ENCODE data around the gene CCDC93.

The CCDC93 gene

DNA sequence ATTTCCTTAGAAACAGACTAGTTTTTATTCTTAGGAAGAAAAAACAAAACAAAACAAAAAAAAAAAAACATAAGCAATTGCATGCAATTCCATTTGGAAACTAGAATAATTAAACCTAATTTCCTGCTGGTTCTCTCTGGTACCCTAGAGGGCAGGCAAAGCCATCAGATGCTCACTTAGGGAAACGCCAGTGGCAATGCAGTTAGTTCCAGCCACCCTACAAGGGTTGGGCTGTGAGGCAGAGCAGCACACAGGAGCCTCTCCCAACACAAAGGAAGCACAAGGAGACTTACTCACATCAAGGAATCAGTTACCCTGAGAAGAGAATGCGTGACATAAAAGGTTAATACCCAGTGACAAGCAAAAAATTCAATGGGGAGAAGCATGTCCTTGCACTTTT is 28.8 kb downstream of the CCDC93 start:
- DNase-seq = no peak

DNA sequence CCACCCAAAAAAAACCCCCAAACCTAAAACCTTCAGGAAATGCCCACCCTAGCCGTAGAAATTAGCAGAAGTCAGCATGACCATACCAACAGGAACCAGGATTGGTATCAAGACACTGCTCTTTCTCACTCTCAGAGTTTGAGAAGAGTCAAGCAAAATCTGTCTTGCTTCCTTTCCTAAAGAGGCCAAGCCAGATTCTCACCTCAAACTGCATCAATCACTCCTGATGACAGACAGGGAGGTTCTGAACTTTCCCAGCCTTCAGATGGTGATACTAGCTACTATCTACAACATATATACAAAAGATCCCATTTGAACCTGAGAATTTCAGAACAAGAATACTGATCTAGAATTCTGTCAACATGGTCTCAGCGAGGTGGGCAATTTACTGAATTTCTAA is 29.7 kb downstream of the CCDC93 start:
- no peak for DNase-seq

DNA sequence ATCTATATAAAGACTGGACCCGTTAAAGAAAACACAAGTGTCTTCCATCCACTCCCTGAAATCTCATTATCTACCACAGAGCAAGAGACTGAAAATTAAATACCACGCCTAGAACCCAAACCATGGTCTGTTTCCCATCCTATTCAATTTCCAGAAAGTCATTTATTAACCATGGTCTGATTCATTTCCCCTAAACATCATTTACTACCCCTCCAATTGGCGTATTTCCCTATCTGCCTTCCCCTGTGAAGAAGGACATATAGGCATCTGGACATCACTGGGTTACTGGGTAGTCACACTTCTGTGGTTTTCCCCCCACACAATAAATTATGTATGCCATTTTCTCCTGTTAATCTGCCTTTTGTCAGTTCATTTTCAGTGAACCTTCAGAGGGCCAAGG is 30.8 kb downstream of the CCDC93 start:
- DNase-seq = no peak

DNA sequence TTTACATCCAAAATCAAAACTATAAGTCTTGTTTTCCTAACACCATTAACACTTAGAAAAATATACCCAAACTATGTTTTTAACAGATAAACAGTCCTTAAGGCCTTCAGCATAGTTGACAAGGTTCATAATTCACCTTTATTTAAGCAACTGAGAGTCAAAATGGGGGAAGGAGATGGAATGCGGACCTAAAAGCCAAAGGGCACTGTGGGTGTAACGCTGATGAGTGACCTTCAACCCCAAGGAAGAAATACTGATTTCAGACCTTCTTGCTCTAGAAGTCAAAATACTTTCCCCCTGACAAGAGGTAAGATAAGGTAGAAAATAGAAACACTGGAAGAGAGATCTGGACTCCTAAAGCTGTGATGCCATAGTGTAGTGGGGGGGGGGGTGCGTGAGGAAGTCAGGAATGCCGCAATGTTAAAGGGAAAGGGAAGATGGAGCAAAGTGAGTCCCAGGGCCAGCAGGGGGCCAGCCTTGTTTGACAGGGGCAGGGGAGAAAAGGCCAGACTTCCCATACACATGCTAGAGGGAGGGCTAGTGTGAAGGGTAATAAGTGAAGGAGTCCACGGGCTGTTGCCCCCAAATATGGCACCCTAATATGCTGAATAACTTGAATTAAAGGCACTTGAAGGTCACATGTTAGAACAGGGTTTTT is 31.4 kb downstream of the CCDC93 start:
- no peak for DNase-seq

DNA sequence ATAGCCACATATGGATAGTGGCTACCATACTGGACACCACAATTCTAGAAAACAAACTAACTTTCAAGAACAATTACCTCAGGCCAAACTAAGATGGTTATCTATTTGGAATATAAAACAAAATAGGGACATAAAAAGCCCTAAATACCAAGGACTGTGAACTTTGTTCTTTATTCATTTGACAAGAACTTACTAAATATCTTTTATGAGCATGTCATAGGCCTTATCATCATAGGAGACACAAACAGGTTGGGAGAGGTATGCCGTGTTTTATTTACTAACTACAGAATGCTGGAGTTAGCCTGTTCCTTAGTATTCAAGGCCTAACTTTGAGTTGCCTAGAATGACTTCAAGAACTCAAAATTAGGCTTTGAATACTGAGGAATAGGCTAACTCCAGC is 32.1 kb downstream of the CCDC93 start:
- DNase-seq = no peak

DNA sequence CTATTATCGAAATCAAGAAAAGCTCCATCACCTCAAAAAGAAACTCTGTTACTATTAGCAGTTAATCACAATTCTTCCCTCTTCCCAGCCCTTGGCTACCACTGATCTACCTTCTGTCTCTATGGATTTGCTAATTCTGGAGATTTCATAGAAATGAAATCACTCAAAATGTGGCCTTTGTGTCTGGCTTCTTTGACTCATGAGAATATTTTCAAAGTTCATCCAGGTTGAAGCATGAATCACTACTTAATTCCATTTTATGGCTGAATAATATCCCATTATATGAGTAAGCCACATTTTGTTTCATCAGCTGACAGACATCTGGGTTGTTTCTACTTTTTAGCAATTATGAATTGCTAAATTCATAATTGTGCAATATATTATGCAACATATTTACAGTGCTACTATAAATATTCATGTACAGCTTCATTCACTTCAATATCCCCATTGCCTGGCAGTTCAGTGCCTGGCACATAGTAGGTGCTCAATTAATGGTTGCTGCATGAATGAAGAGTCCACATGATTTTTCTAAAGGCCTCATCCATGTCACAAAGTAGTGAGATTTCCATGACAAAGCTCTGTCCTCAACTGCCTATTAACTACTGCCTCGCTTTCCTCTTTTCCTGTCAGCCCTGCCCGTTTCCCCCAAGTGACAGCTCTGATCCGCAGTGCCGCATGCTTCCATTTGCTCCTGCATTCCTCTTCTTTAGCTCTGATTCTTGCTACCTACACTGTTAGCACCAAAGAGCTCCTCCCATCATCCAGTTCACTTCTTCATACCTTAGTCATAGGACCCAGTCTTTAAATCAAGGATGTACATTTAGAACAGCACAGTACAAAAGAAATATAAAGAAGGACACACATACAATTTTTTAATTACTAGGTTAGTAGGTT is 32.8 kb downstream of the CCDC93 start:
- peak; percentile 8 to 10 for DNase-seq

DNA sequence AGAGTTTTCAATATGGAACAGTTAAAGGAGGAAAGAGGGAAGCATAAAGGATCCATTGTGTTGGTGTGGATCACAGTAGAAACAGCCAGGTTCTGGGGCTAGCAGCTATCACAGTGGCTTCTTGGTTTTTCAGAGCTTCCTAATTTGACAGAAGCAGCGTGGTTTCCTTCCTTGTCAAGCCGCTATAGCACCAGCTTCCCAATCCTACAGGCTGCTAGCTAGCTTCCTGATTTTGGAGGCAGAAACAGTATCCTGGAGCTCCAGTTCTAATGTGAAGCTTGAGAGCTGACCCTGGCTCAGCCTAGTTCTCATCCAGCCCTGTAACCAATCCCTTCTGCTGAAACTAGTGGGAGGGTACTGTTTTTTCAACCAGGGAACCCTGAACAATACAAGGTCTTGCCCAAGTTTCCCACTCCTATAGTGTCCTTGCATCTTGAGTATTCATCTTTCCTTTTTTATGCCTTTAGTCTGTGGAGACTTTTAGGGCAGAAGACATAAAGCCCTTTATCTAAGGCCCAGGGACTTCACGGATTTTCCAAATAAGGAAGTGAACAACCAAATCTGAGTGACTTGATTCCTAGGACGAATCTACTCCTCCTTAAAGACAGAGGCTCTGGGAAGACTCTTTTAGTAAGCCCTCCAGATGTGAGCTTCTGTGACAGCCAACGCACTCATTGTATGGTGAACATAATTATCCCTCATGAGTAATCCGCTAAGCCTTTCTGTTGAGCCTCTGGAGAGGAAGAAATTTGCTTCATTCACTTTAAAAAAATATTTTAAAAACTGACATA is 33.8 kb downstream of the CCDC93 start:
- no peak for DNase-seq

DNA sequence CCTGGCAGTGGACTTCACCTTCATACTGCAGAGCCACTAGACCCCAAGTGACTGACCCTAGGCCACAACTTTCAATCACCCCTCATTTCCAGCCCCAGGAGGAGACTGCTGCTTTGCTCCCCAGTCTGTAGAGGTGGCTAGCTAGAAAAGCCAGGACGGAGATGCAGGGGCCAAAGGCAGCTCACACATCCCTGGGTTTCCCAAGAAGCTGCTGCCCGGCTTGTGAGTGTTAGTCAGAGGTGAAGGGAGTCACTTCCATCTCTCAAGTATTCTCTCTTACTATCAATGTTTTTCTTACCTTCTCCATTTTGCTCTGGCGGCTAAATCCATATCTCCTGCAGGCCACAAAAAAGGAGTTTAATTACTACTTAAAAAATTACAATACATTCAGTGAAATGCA is 36.2 kb downstream of the CCDC93 start:
- no peak for DNase-seq

DNA sequence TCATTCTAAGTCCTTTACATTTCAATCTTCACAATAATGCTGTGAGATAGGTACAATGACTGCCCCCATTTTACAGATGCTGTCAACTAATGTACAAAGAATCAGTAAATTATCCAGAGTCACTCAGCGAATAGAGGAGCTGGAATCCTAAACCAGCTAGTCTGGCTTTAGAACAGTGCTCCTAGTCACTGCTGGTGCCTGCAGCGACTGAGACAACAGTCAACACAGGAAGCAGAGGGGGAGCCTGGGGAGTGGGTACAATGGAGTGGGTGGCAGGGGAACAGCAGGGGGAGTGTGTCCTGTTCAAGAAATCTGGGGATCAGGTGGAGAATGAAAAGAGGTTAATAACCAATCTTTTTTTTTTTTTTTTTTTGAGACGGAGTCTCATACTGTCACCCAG is 37.3 kb downstream of the CCDC93 start:
- no peak for DNase-seq

DNA sequence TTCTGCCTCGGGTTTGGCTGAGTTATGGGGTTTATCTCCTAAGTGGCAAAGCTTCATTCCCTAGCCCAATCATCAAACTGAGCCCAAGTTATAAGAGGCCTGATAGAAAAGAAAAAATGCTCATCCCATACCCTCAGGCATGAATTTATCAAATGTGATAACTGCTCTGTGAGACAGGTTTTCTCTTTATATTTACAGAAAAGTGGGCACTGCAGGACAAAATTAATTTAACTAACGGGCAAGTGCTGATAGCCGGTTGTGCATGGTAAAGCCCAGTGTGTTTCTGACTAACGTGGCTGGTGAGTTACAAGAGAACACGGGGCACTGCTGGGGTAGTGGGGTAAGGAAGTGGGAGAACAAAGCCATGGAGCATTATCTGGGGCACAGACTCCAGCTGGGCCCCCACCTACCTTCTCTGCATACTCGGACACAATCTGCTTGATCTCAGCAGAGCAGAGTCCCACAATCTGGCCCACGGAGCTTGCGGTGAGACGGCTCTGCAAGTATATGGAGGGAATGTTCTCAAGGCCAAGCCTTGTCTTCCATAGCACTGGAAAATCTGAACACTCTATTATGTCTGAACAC is 40.3 kb downstream of the CCDC93 start:
- no peak for DNase-seq

DNA sequence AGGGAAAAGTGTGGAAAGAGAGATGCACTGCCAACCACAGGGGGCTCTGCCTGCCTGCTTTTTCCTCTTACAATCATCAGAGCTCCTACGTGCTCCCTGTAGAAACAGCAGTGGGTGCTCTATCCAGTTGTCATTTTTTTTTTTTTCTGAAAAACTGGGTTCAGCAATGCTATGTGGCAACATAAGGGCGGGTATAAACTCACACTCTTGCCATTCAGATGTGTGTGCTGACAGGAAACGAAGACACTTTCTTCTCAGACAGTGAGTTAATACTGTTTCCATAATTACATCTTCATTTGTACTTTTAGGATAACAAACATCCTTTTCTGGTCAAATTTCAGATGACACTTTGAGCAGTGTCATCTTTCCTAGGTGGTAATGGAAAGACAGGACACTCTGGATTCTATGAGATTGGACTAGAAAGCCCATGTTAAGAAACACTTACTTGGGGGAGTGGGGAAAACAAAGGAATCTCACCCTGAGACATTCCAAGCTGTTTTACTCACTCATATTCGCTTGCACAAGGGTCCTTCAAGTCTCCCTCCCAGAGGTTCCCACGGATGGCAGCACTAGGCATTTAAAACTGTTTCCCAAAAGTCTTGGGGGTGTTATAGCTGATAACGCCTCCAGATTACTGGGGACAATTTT is 41.3 kb downstream of the CCDC93 start:
- DNase-seq = no peak

DNA sequence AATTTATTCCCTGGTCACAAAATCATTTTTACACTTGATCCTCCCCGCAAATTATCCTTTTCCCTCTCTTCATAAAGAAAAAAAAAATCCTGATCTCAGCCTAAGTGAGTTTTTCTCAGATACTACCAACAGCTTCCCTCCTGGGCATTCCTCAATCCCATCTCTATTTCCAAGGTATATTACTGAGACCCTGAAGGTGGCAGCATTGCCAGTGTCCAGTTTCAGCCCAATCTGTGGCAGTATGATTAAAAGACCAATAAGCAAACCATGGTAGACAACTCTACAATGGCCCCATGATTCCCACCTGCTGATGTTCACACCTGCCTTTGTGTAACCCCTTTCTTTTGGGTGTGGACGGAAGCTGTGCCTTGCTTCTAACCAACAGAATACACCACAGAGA is 45.1 kb downstream of the CCDC93 start:
- no peak for DNase-seq

DNA sequence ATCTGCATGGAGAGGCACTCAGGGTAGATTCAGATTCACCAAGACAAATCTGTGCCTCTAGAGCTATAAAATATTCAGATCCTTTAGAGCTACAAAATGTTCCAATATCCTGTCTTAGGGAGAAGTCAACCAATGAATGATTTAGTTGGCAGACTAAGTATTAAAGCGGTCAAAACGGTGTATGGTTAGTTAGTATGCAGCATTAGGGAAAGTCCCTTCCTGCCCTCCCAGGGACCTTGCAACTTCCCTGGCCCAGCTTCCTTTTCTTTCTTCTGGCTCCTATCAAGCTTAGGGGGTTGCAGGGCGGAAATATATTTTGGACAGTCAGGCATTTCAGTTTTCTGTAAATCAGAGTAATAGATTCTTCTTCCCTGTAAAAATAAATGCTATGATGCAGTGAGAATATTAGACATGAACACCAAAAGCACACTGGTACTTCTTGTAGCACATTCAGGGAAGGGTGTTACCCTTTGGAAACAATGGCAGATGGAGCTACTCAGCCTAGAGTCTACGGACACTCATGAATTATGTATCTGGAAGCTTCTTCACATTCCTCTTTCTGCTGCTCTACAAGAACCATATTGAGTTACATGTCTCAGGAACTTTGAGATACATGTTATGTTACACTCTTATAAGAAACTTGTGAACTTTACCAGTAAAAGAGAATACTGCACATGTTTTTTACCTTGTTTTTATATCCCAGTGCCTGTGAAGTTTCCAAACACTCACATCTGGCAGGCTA is 45.7 kb downstream of the CCDC93 start:
- DNase-seq = no peak

DNA sequence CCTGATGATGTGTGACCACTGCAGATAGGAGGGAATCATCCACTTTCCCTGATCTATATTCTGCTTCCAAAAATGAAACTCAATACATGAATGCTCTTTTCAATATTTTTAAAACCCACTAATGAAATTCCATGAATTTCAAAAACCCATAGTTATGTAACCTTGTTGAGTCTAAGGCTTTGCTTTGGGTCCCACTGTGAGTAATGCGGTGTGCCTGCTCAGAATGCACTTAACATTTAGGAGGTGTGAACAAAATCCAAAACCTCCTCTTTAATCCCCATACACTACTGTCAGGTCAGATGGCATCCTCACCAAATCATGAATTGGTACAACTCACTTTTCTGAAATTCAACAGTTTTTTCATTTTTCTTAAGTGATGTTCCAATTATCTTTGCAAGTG is 50.4 kb downstream of the CCDC93 start:
- no peak for DNase-seq

DNA sequence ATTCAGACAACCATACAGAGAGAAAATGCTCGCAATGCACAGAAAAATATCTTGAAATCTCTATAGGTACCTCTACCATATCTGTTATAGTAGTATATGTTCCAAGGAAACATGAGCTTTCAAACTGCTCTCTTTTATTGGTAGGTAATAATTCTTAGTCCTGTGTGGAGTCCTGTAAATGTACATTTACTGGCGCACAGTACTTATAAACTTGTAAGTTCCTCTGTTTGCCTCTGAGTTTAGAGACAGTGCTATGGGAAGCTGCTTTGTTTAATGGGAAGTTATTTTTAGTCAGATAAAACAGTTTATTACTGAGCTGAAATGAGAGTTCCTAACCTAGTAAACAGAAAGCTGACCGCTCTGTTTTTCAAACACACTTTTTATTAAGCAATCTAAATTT is 52.7 kb downstream of the CCDC93 start:
- no peak for DNase-seq

DNA sequence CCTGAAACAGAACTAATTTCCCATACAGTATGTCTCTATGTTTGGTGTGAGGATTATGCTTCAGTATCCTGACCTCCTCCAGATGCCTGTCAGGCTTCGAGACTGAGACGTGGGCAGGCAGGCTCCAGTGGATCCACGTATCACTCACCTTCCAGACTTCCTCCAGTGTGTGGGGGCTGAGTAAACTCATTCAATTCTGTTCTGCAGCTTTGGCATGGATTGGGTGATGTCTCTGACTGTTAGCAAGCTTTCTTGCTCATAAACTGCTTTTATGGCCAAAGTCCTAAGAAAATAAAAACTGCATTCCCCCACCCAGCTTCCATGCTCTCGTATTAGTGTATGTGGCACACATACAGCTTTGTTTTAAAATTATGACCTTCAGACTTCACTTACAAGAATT is 53.6 kb downstream of the CCDC93 start:
- no peak for DNase-seq

DNA sequence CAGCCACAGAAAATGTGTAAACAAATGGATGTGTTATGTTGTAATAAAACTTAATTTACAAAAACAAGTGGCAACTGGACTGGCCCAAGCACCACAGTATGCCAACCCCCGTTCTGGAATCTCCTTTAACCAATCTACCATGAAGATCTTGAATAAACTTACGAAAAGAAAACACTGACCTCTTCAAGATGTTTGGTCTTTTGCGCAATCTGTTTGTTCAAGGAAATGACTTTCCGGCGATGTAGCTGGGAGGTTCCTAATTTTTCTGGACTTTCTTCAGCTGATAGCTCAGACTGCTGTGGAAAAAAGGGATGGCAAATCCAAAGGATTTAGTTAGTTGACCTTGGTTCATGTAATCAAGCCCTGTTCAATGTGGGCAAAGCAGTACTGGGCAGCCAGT is 55.7 kb downstream of the CCDC93 start:
- no peak for DNase-seq

DNA sequence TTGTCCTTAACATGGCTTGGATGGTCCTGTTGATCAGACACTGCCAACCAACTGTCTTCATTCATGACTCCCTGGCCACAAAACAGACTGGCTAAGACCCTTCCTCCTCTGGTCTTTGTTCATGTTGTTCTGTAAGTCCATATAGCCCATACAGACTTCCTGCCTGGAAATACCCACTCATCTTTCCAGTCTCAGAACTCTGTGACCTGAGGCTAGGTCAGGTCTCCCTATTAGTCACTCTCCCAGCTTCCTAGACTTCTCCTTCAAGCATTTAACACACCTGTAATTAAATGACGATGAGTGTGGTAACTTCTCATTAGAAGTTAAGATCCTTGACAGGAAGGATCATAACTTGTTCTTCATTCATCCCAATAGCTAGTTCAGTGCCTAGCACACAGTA is 56.3 kb downstream of the CCDC93 start:
- no peak for DNase-seq

DNA sequence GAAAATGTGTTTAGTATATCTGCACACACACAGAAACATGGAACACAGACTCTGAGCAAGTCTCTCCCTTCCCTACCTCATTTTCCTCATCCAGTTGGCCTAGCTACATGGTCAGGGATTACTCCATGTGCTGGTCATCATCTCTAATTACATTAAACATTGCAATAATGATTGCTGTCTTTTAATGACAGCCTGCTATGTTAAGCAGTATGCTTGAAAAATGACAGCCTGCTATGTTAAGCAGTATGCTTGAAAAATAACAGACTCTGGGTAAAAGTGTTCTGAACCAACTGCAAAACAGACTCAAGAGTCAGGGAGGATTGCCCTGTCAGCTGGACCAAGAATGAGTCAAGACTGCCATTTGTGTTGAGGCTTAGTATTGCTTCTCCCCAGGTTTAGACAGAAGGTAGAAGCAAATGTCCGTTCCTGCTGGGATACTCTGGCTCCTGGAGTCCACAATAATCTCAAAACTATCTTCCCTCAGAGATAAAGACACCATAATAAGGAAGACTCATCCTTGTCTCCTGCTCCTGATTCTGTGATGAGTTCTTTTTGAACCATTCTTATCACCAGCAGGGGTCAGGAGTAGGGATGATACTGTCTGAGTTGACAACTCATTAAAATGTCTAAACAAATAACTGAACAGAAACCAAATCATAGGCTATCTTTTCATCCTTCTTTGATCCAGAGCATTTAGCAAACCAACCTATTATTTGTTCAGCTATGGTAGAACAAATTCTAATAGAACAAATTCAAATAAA is 57.7 kb downstream of the CCDC93 start:
- DNase-seq = no peak

DNA sequence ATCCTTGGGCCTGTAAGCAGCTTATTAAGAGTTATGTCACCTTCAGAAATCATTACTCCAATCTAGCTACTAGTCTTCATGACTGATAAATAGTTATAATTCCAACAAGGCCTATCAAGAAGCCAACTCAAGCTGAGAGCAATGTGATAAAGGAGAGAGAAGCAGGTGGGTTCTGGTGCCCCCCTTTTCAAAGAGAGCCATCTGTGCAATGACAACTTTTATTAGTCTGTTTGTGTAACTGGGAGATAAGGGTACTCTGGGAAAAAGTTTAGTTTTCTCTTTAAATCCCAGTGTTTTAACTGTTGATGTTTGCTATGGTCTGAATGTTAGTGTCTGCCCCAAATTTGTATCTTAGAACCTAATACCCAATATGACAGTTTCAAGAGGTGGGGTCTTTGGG is 60.6 kb downstream of the CCDC93 start:
- DNase-seq = no peak

DNA sequence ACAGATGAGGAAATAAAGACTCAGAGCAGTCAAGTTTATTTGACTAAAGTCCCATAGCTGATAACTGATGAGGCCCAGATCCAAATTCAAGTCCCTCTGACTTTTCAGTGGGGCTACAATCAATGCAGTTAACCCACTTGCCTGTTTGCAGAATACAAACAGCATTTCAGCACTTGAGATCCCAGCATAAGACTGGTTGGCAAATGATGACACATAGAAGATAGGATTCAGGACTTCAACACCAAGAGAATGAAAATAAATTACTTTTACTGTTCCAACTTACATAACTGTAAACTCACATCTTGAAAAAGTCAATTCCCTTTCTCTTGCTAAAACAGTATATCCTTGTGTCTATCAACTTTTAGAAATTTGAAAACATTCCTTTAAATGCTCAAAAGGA is 61.2 kb downstream of the CCDC93 start:
- no peak for DNase-seq
